Panc1 (cell line): ENCODE data around the gene MT1B.

Source experiments
- CTCF ChIP-seq: fragments of 450-650 bp; IDR thresholded peaks from 2 replicates; pipeline ENCODE4 v1.5.1; 2017; ENCODE audit warnings: mild to moderate bottlenecking
- SIN3A ChIP-seq: IDR thresholded peaks from 2 replicates; pipeline ENCODE4 v1.6.1; 2012; ENCODE audit warnings: low read depth, mild to moderate bottlenecking, low read length, moderate library complexity, borderline replicate concordance; ENCODE audit not compliant: insufficient read depth

- TF ChIP-seq CTCF (no peak), SIN3A (peak; percentile 77; the same call in 1 of the 2 replicates)
Observed at GRCh38 chr16:56608043-56608875, 43.4 kb upstream of the MT1B start, which contains the start of gene MT2A.
